ENCODE results near the gene CPN1. TPM values are rescaled to one million over a fixed set of nuclear protein-coding genes. Genes with fewer than 3 reads are reported as not detected.

Gene CPN1
- total RNA-seq, 1 donor from 2014 or later: not detected

GRCh38 chr10:100025576-100025975, 56.1 kb downstream of the CPN1 start:
- no peak for TF ChIP-seq CTCF (IDR thresholded peaks at IDR 0.05)
- Mint-ChIP-seq H3K27ac (no peak overlapping the region), H3K4me1 (peaks cover 11% of the 10 kb centered on the region), H3K4me3 (no peak overlapping the region), H3K9me3 (peaks cover 4% of the 10 kb centered on the region), H3K36me3 (ENCODE audit: low read depth) (no peaks in the 10 kb centered on the region), H3K27me3 (no peaks in the 10 kb centered on the region)
- intact Hi-C loops (cut with micrococcal nuclease): no loop called here
- ATAC-seq (ENCODE audit: low read depth): no peak
- ChIA-PET POLR2A (interaction anchor here (0.7 kb wide), 1 partner anchor 95 kb away, joined by 3 read pairs; no protein-coding TSS in a partner anchor), CTCF (interaction anchor here (2.1 kb wide), 1 partner anchor 20 kb away, joined by 5 read pairs; no protein-coding TSS in a partner anchor)
- no peak for DNase-seq

GRCh38 chr10:100024748-100025147, 56.9 kb downstream of the CPN1 start:
- POLR2A ChIA-PET: interaction anchor here (0.7 kb wide), 2 partner anchors 21 to 94 kb away, joined by 3 read pairs; no protein-coding TSS in a partner anchor
- CTCF ChIA-PET: interaction anchor here (2.1 kb wide), 1 partner anchor 21 kb away, joined by 5 read pairs; no protein-coding TSS in a partner anchor
- no peak for DNase-seq
- no peaks in the 10 kb centered on the region for H3K27me3 Mint-ChIP-seq
- no peaks in the 10 kb centered on the region for H3K36me3 Mint-ChIP-seq (ENCODE audit: low read depth)
- TF ChIP-seq CTCF (IDR thresholded peaks at IDR 0.05): no peak
- H3K27ac Mint-ChIP-seq: no peak overlapping the region
- H3K4me1 Mint-ChIP-seq: peaks cover 19% of the 10 kb centered on the region
- ATAC-seq (ENCODE audit: low read depth): no peak
- no peak overlapping the region for H3K4me3 Mint-ChIP-seq
- peaks cover 4% of the 10 kb centered on the region for H3K9me3 Mint-ChIP-seq
- intact Hi-C loops (cut with micrococcal nuclease): no loop called here

GRCh38 chr10:100022403-100022802, 59.3 kb downstream of the CPN1 start:
- Mint-ChIP-seq H3K4me3 (no peak overlapping the region), H3K4me1 (peaks cover 19% of the 10 kb centered on the region), H3K36me3 (ENCODE audit: low read depth) (no peaks in the 10 kb centered on the region), H3K9me3 (no peaks in the 10 kb centered on the region), H3K27ac (no peak overlapping the region), H3K27me3 (no peaks in the 10 kb centered on the region)
- intact Hi-C loops (cut with micrococcal nuclease): no loop called here
- POLR2A ChIA-PET: no interaction called here
- no peak for DNase-seq
- CTCF ChIA-PET: interaction anchor here (0.9 to 3.3 kb wide), 3 partner anchors 13 to 177 kb away, joined by 3 to 15 read pairs (median 10); partner anchors contain the start of gene DNMBP
- TF ChIP-seq CTCF (IDR thresholded peaks at IDR 0.05): no peak
- no peak for ATAC-seq (ENCODE audit: low read depth)

- DNase-seq (no peak), ATAC-seq (ENCODE audit: low read depth) (peak; percentile 62)
- peak overlapping the region; percentile 32 for H3K4me3 Mint-ChIP-seq
- intact Hi-C loops (cut with micrococcal nuclease): no loop called here
- H3K36me3 Mint-ChIP-seq (ENCODE audit: low read depth): no peaks in the 10 kb centered on the region
- no peak overlapping the region for H3K27ac Mint-ChIP-seq
- no peaks in the 10 kb centered on the region for H3K27me3 Mint-ChIP-seq
- no peak for TF ChIP-seq CTCF (IDR thresholded peaks at IDR 0.05)
- H3K9me3 Mint-ChIP-seq: no peaks in the 10 kb centered on the region
- H3K4me1 Mint-ChIP-seq: peaks cover 19% of the 10 kb centered on the region
- CTCF ChIA-PET: interaction anchor here (0.8 to 3.3 kb wide), 4 partner anchors 11 to 585 kb away, joined by 3 to 15 read pairs (median 8); partner anchors contain the start of gene DNMBP
- POLR2A ChIA-PET: interaction anchor here (0.6 to 1.1 kb wide), 3 partner anchors 11 to 35 kb away, joined by 3 to 5 read pairs (median 4); partner anchors contain the start of gene DNMBP
Observed at GRCh38 chr10:100021322-100021721, 60.3 kb downstream of the CPN1 start.

- DNase-seq (no peak), ATAC-seq (ENCODE audit: low read depth) (no peak)
- ChIA-PET CTCF (interaction anchor here (0.8 to 3.3 kb wide), 4 partner anchors 11 to 585 kb away, joined by 3 to 15 read pairs (median 8); partner anchors contain the start of gene DNMBP), POLR2A (interaction anchor here (1.1 kb wide), 2 partner anchors 11 to 23 kb away, joined by 3 to 4 read pairs; partner anchors contain the start of gene DNMBP)
- TF ChIP-seq CTCF (IDR thresholded peaks at IDR 0.05): no peak
- Mint-ChIP-seq H3K27me3 (no peaks in the 10 kb centered on the region), H3K4me3 (peak overlapping the region; percentile 19), H3K4me1 (peaks cover 19% of the 10 kb centered on the region), H3K36me3 (ENCODE audit: low read depth) (no peaks in the 10 kb centered on the region), H3K27ac (no peak overlapping the region), H3K9me3 (no peaks in the 10 kb centered on the region)
- intact Hi-C loops (cut with micrococcal nuclease): no loop called here
Observed at GRCh38 chr10:100020886-100021253, 60.8 kb downstream of the CPN1 start.

All from activated B cell treated with CpG ODN at 0.5 μM for 24 hours (primary cell).